HG02981 (cell line): ENCODE data around the gene FEM1B.

Source experiments
- ATAC-seq: cut with Tn5 transposase; IDR thresholded peaks from one replicate; pipeline ENCODE4 v1.9.1; 2021; ENCODE audit warnings: mild to moderate bottlenecking, moderate library complexity; ENCODE audit not compliant: unreplicated experiment

The FEM1B gene

GRCh38 chr15:68341760-68342725, 64.5 kb downstream of the FEM1B start:
- ATAC-seq = no peak

- ATAC-seq = no peak
These were observed 66.2 kb downstream of the FEM1B start for GRCh38 chr15:68343579-68344225.

DNA sequence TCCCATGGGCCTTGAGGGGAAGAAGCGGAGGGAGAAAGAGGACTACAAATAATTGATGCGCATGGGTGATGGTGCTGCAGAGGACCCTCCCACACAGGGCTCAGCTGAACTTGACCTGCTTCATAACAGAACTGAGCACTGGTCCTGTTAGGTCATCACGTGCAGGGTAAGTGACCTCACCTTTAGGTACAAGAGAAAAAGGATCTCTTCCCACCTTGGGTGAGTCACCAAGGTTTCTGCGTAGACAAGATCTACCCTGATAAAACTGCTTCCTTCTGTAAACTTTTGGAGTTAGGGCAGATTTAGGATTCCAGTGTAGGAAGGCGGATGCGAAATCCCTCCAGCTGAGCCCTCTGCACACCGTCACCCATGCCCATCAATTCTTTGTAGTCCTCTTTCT, 67.1 kb downstream of the FEM1B start:
- no peak for ATAC-seq
